ENCODE measurements around the gene SFXN5.
A peak's percentile ranks its signal among the peaks of the same experiment; 100 is the strongest.

The SFXN5 gene

GRCh38 chr2:73112913-73113854, 41.7 kb upstream of the SFXN5 start, which contains the start of gene RAB11FIP5:
TSS of gene RAB11FIP5 (minus strand) at chr2:73112948. CDS start at chr2:73112777, 171 bp downstream.
- POLR2A ChIA-PET, result interaction anchor here (0.9 to 1.9 kb wide), 4 partner anchors 14 to 63 kb away, joined by 3 to 5 read pairs (median 4); partner anchors contain the start of gene SFXN5

GRCh38 chr2:73112026-73112912, 40.8 kb upstream of the SFXN5 start:
- CTCF ChIA-PET, result interaction anchor here (0.6 to 1.2 kb wide), 2 partner anchors 27 to 159 kb away, joined by 3 read pairs; no protein-coding TSS in a partner anchor
- peak; percentile 45 for DNase-seq (ENCODE audit: extremely low spot score)

More at GRCh38 chr2:73112913-73113854, 41.7 kb upstream of the SFXN5 start, which contains the start of gene RAB11FIP5:
- TF ChIP-seq TARDBP (IDR thresholded peaks at IDR 0.05), result no peak
- TF ChIP-seq L3MBTL2 (conservative IDR thresholded peaks at IDR 0.05), result peak; percentile 78
- TF ChIP-seq LEF1 (IDR thresholded peaks at IDR 0.05; ENCODE audit: borderline replicate concordance), result no peak
- no peak for TF ChIP-seq SP1 (IDR thresholded peaks at IDR 0.05)
- no peak for TF ChIP-seq FOXM1 (IDR thresholded peaks at IDR 0.05; ENCODE audit: borderline replicate concordance)
- TF ChIP-seq SUZ12 (IDR thresholded peaks at IDR 0.05), result no peak
- CTCF ChIA-PET, result interaction anchor here (1.0 kb wide), 1 partner anchor 44 kb away, joined by 6 read pairs; no protein-coding TSS in a partner anchor
- peak; percentile 86 for DNase-seq (ENCODE audit: extremely low spot score)

GRCh38 chr2:73111073-73112025, 39.8 kb upstream of the SFXN5 start:
- CTCF ChIA-PET, result interaction anchor here (0.6 to 1.2 kb wide), 3 partner anchors 11 to 160 kb away, joined by 3 read pairs; no protein-coding TSS in a partner anchor
- peak; percentile 28 for DNase-seq (ENCODE audit: extremely low spot score)
- TF ChIP-seq ZNF384 (IDR thresholded peaks at IDR 0.05) (no peak), PKNOX1 (IDR thresholded peaks at IDR 0.05) (no peak), ARNT (IDR thresholded peaks at IDR 0.05) (no peak), NFRKB (IDR thresholded peaks at IDR 0.05) (no peak), TARDBP (IDR thresholded peaks at IDR 0.05) (no peak), SP1 (IDR thresholded peaks at IDR 0.05) (no peak), SUZ12 (IDR thresholded peaks at IDR 0.05) (no peak), FOXA1 (IDR thresholded peaks at IDR 0.05) (no peak), FOXK2 (IDR thresholded peaks at IDR 0.05) (no peak), CTBP1 (IDR thresholded peaks at IDR 0.05; ENCODE audit: borderline replicate concordance) (no peak), BHLHE40 (IDR thresholded peaks at IDR 0.05; ENCODE audit: borderline replicate concordance) (no peak), FOXM1 (IDR thresholded peaks at IDR 0.05; ENCODE audit: borderline replicate concordance) (no peak), HDGF (IDR thresholded peaks at IDR 0.05; ENCODE audit: borderline replicate concordance) (no peak), ELF4 (IDR thresholded peaks at IDR 0.05) (no peak), L3MBTL2 (conservative IDR thresholded peaks at IDR 0.05) (no peak), LEF1 (IDR thresholded peaks at IDR 0.05; ENCODE audit: borderline replicate concordance) (no peak)
- POLR2A ChIA-PET, result interaction anchor here (0.8 to 1.9 kb wide), 3 partner anchors 25 to 40 kb away, joined by 3 to 4 read pairs (median 4); partner anchors contain the start of gene SFXN5

More at GRCh38 chr2:73112026-73112912, 40.8 kb upstream of the SFXN5 start:
- TF ChIP-seq BHLHE40 (IDR thresholded peaks at IDR 0.05; ENCODE audit: borderline replicate concordance) (no peak), TARDBP (IDR thresholded peaks at IDR 0.05) (no peak), FOXK2 (IDR thresholded peaks at IDR 0.05) (no peak), NFRKB (IDR thresholded peaks at IDR 0.05) (no peak), L3MBTL2 (conservative IDR thresholded peaks at IDR 0.05) (peak; percentile 82), ARNT (IDR thresholded peaks at IDR 0.05) (no peak), FOXM1 (IDR thresholded peaks at IDR 0.05; ENCODE audit: borderline replicate concordance) (no peak)
- POLR2A ChIA-PET, result interaction anchor here (0.8 to 1.9 kb wide), 5 partner anchors 13 to 41 kb away, joined by 3 to 5 read pairs (median 4); partner anchors contain the start of gene SFXN5

GRCh38 chr2:73110168-73111072, 38.9 kb upstream of the SFXN5 start:
- ChIA-PET CTCF (interaction anchor here (0.6 to 1.1 kb wide), 2 partner anchors 10 to 46 kb away, joined by 3 to 4 read pairs; no protein-coding TSS in a partner anchor), POLR2A (interaction anchor here (1.4 kb wide), 1 partner anchor 38 kb away, joined by 4 read pairs; no protein-coding TSS in a partner anchor)
- DNase-seq (ENCODE audit: extremely low spot score), result no peak
- TF ChIP-seq HDGF (IDR thresholded peaks at IDR 0.05; ENCODE audit: borderline replicate concordance) (no peak), LEF1 (IDR thresholded peaks at IDR 0.05; ENCODE audit: borderline replicate concordance) (no peak), TARDBP (IDR thresholded peaks at IDR 0.05) (no peak), ZNF384 (IDR thresholded peaks at IDR 0.05) (no peak), ARNT (IDR thresholded peaks at IDR 0.05) (no peak), ELF4 (IDR thresholded peaks at IDR 0.05) (no peak), SUZ12 (IDR thresholded peaks at IDR 0.05) (no peak), NFRKB (IDR thresholded peaks at IDR 0.05) (no peak), FOXK2 (IDR thresholded peaks at IDR 0.05) (no peak)
